ENCODE results near the gene DOCK11.

GRCh38 chrX:118595501-118596042 lies 100.0 kb downstream of the DOCK11 start:
- TF ChIP-seq SREBF2 (CRISPR knock-in tag; IDR thresholded peaks at IDR 0.05) (no peak), ZBTB49 (CRISPR knock-in tag; IDR thresholded peaks at IDR 0.05; ENCODE audit: borderline replicate concordance) (no peak)
